Measurements from ENCODE around the gene LSM4. TPM values are rescaled to one million over a fixed set of nuclear protein-coding genes. Genes with fewer than 3 reads are reported as not detected.
"Not testable (repeated sequence)": the region's sequence is repeated elsewhere in the genome, so short reads cannot be mapped to it uniquely, and the experiment has no call there.

LSM4 gene
- 92.9 TPM for total RNA-seq

DNA sequence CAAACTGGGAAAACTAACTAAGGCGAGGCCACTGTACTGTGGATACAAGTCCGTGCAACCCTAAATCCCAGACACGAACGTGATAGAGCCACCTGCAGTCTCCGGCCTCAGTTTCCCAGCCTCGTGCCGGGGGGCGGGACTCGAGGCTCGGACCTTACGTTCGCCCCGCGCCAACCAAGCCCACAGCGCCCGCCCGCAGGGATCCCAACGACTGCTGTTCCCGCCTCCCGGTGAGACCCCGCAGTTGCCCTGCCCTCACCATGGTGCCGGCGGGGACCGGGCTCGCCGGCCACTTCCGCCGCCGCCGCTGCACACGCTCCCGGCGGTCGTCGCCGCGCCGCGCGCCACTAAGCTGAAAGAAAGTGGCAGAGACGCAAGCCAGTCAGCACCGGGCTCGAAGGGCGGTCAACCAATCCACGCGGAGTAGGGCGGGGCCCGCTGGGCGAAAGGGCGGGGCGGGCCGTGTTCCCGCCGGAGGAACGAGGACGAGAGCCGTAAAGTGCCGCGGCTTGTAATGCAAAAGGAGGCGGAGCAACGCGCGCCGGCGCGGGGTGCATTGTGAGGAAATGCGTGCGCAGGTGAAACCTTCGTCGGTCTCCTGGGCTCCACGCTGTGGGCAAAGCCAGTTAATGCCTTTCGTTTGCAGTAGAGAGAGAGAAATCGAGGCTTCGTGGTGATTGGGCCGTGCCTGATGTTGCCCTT lies at the start of gene LSM4:
Gene LSM4 (minus strand): TSS at position 318 of the 702 bp plus-strand sequence. CDS start 56 bp downstream, at position 262.
- peak; percentile 99 for DNase-seq (ENCODE audit: low spot score)

DNA sequence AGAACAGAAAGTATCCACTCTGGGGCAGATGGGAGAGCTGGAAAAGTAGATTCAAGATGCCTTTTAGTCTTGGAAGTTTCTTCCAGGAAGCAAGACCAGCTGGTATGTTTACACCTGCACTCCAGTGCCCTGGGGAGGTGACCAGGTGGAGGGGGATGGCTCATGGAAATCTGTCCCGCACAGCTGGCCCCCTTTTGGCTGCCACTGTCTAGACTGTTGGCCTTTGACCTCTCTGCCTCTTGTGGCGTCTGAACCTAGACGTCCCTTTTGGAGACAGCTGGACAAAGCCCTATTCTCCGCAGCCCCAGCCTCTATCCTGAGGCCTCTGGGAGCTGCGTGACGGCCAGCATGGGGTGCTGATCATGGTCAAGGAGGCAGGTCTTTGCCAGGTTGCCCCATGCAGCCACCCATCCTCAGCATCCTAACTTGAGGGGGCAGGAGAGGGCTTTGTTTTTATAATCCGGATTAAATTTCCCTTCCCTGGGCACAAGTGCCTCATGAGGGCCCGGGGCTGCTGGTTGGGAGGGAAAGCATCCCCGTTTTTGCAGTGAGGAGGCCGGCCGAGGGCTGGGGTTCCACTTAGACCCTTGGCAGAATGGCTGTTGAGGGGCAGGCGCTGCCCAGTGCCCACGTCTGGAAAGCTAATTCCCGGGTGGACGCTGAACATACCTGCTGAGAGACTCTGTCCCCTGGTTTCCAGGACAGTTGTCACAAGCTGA lies 45.8 kb upstream of the LSM4 start:
- DNase-seq (ENCODE audit: low spot score): no peak

DNA sequence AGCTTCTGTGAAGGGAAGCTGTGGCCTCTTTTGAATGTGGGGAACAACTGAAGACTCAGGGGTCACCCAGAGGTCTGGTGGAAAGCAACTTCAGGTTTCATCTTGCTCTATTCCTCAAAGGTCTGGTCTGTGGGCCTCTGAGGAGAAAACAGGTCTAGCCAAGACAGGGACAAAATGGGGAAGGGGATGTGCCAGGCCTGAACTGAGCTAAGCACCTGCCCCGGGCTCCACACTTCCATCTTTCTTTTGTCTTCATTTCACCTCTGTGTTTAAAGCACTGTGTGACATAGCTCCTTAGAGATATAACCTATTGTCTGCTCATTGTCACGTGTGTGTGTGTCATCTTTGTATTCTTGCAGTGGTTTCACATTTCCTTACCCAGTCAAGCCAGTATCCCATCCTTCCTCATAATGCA lies 43.2 kb upstream of the LSM4 start:
- DNase-seq (ENCODE audit: low spot score): no peak

DNA sequence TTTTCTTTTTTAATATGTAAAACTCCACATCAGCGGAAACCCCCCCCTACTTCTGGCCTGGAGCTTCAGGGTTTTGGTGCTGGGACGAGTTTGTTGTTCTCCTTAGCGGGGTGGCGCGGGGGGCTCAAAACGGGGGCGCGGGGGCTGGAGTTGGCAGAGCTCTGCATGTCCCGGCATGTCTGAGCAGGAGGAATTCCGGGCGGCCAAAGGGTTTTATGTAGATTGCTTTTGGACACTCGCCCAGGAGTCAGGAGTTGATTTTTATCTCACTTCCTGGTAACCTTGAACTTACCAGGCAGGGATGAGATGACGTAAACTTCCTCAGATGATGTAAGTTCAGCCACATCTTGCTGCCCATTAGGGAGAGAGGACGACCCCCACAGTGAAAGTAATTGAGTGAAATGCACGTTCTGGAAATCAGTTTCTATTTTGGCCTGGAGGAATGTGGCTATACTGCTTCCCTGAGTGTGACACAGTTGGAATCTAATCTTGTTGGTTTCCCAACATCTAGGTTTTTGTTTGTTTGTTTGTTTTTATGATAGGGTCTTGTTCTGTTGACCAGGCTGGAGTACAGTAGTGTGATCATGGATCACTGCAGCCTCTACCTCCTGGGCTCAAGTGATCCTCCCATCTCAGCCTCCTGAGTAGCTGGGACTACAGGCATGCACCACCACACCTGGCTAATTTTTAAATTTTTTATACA lies 42.1 kb upstream of the LSM4 start:
- peak; percentile 90 for DNase-seq (ENCODE audit: low spot score)

DNA sequence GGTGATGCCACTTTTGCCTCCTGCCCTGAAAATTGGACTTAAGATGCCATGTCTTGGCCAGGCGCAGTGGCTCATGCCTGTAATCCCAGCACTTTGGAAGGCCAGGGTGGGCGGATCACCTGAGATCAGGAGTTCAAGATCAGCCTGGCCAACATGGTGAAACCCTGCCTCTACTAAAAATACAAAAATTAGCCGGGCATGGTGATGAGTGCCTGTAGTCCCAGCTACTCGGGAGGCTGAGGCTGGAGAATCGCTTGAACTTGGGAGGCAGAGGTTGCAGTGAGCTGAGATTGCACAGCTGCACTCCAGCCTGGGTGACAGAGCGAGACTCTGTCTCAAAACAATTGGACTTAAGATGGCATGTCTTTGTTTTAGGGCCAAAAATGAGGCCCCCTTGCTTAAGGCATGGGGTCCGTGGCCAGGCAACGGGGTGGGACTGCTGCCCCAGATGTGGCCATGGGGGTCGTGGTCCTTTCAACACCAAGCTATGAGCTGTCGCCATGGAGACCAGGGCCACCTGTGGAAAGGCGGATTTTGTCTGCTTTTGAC lies 41.5 kb upstream of the LSM4 start:
- not testable (repeated sequence) for DNase-seq (ENCODE audit: low spot score)

DNA sequence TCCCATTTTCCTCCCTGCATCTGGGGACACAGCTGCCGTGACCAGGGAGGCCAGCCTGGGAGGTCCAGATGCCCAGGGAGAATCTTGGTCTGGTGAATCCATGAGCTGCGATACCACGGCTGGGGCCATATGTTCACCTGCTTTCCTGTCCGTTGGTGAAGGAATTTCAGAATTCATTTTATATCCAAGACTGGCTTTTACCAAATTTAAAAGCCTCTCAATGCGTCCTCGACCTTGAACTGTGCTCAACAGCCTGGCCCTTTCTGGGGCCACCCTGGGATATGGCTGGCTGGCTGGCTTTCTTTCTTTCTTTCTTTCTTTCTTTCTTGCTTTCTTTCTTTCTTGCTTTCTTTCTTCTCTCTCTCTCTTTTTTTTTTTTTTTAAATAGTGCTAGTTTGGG lies 40.9 kb upstream of the LSM4 start:
- no peak for DNase-seq (ENCODE audit: low spot score)

DNA sequence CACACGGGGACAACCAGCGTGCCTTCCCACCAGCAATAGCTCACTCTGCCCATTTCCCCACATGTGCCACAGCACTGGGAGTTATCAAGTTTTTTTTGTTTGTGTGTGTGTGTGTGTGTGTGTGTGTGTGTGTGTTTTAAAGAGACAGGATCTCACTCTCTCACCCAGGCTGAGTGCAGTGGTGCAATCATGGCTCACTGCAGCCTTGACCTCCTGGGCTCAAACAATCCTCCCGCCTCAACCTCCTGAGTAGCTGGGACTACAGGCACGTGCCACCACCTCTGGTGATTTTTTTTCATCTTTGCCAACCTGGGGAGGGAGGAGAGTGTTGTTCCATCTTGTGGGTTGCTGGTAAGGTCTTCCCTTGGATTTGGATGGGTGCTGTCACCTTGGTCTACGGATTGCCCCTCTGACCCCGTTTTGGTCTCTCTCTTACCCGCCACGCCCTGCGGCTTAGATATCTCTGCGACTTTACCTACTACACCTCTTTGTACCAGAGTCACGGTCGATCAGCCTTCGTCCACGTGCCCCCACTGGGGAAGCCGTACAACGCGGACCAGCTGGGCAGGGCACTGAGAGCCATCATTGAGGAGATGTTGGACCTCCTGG lies 40.2 kb upstream of the LSM4 start:
- DNase-seq (ENCODE audit: low spot score): no peak

DNA sequence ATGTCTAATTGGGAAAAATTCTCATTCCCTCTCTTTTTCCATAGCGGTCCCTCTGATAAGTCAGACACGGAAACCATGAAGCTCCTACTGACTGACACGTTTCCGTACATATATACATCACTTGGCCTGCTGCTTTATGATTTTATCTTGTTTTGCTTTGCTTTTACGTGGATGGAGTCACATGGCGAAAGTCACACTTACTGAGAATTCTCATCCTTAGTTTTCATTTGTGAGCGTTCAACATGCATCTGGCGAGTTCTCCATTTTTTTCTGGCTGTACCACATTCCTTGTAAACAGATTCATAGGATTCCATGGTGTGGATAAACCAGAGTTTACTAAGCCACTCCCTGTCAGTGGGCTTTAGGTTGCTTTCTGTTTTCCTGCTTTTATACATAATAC lies 38.8 kb upstream of the LSM4 start:
- DNase-seq (ENCODE audit: low spot score): no peak

DNA sequence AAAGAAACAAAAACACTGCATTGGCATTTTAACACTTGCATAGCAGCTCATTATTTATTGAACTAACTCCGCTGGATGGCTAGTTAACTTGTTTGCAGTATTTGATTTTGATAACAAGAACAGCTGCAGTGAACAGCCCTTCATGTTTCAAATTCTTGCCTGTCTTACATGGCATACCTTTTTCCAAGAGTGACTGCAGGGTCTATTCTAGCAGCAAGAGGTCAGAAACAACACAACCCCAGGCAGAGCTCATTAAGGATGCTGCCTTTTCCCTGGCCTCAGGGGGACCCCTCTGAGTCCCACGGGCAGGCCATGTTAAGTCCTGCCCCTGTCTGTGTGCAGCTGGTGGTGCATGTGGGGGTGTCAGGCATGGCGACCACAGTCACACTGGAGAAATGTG lies 34.2 kb upstream of the LSM4 start:
- no peak for DNase-seq (ENCODE audit: low spot score)

DNA sequence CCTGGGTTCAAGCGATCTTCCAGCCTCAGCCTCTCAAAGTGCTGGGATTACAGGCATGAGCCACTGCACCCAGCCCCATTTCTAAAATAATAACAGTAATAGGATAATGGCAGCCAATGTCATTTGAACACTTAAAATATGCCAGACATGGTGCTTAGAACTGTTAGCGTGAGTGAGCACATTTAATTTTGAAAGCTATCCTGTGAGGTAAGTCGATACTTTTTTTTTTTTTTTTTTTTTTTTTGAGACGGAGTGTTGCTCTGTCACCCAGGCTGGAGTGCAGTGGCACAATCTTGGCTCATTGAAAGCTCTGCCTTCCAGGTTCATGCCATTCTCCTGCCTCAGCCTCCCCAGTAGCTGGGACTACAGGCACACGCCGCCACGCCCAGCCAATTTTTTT lies 31.9 kb upstream of the LSM4 start:
- DNase-seq (ENCODE audit: low spot score): not testable (repeated sequence)

DNA sequence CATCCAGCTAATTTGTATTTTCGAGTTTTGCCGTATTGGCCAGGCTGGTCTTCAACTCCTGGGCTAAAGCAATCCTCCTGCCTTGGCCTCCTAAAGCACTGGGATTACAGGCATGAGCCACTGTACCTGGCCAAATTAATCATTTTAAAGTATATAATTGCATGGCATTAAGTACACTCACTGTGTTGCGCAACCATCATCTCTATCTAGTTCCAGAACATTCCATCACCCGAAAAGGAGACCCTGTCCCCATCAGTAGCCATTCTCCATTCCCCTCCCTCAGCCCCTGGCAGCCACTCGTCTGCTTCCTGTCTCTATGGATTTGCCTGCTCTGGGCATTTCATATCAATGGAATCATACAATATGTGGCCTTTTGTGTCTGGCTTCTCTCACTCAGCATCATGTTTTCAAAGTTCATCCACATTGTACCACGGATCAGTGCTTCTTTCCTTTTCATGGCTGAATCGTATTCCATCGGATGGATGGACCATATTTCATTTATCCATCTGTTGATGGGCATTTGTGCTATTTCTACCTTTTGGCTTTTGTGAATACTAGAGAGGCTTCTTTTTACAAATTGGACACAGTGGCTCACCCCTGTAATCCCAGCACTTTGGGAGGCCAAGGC lies 30.6 kb upstream of the LSM4 start:
- no peak for DNase-seq (ENCODE audit: low spot score)

DNA sequence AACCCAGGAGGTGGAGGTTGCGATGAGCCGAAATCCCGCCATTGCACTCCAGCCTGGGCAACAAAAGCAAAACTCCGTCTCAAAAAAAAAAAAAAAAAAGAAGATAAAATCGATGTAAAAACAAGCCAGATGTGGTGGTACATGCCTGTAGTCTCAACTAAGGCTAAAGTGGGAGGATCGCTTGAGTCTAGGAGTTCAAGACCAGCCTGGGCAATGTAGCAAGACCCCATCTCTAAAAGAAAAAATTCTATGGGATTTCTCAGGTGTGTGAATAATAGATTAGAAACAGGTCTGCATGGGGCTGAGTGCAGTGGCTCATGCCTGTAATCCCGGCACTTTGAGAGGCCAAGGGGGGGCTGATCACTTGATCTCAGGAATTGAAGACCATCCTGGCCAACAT lies 28.7 kb upstream of the LSM4 start:
- DNase-seq (ENCODE audit: low spot score): no peak

DNA sequence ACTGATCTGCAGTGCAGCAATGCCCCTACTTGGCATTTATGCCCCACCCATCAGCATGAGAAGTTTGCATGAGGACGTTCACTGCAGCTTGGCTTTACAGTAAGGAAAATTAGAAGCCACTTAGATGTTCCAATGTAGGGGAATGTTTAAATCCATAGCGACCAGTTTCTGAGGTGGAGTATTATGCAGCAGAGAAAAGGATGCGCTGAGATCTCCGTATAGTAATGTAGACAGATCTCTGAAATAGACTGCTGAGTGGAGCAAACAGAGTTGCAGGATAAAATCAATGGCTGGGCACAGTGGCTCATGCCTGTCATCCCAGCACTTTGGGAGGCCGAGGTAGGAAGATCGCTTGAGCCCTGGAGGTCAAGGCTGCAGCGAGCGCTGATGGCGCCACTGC lies 27.6 kb upstream of the LSM4 start:
- no peak for DNase-seq (ENCODE audit: low spot score)

DNA sequence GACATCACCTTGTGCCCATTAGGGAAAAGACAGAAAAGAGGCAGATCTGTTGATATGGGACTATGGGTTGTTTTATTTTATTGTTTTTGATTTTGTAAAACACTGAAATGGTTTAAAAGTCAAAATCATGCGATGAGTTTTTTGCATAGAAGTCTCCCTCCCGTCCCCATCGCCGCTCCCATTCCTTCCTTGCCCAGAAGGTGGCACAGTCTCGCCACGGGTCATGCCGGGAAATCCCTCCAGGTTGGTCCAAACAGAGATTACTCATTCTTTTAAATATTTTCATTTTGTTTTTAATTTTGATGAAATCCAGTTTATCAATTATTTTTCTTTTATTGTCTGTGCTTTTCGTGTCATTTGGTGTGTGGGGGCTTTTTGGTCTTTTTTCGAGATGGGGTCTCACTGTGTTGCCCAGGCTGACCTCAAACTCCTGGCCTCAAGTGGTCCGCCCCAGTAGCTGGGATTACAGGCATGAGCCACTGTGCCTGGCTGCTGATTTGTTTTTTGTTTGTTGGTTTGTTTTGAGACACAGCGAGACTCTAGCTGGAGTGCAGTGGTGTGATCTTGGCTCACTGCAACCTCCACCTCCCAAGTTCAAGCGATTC lies 26.8 kb upstream of the LSM4 start:
- DNase-seq (ENCODE audit: low spot score): peak; percentile 53

DNA sequence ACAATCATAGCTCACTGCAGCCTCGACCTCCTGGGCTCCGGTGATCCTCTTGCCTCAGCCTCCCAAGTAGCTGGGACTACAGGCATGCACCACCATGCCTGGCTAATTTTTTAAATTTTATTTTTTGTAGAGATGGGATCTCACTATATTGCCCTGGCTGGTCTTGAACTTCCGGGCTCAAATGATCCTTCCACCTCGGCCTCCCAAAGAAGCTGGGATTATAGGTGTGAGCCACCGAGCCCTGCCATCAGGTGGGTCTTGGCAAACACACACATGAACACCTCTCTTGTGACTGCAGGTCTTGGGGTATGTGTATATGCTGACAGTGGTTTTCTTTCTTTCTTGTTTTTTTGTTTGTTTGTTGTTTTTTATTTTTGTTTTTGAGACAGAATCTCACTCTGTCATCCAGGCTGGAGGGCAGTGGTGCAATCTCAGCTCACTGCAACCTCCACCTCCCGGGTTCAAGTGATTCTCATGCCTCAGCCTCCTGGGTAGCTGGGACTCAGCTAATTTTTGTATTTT lies 26.0 kb upstream of the LSM4 start:
- not testable (repeated sequence) for DNase-seq (ENCODE audit: low spot score)

DNA sequence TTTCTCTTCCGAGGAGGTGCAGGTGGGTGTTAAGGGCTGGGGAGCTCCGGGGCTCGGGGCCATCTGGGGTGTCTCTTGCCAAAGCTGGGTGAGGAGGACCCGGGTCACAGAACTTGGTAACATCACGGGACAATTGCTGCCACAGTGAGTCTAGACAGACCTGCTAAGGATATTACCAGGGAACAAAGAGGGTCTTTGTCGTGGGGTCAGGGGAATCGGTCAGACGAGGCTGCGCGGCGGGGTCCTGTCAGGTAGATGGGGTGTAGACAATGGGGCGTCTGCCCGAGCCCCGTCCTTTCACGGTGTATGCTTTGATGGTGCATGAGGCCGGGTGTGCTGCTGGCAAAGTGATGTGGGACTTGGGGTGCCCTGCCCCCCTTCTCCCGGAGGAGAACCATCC lies 25.3 kb upstream of the LSM4 start:
- no peak for DNase-seq (ENCODE audit: low spot score)

DNA sequence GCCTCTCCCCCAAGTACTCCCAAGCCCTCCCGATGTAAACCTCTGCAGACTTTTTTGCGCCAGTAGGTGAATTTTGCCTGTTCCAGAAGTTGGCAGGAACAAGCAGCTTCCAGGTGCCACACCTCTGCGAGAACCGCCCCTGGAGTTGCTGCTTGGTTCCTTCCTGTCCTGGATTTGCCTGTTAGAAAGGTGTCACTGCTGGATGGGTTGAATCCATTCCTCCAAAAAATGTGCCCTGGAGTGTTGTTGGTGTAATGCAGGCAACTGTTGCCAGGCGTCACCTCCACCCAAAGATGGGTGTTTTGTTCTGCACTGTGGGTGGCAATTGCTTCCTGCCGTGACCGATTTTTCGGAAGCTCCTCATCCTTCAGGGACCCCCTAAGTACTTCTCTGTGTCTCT lies 23.2 kb upstream of the LSM4 start:
- no peak for DNase-seq (ENCODE audit: low spot score)

DNA sequence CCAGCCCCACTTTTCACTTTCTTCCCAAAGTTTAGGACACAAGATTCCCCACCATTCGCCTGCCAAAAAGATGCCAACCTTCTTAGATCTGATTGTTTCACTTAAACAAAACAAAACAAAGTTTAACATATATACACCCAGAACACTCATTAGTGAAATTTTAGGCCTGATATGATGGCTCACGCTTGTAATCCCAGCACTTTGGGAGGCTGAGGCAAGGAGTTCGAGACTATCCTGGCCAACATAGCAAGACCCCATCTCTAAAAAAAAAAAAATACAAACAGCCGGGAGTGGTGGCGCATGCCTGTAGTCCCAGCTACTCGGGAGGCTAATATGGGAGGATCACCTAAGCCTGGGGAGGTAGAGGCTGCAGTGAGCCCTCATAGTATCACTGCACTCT lies 22.4 kb upstream of the LSM4 start:
- DNase-seq (ENCODE audit: low spot score): no peak

DNA sequence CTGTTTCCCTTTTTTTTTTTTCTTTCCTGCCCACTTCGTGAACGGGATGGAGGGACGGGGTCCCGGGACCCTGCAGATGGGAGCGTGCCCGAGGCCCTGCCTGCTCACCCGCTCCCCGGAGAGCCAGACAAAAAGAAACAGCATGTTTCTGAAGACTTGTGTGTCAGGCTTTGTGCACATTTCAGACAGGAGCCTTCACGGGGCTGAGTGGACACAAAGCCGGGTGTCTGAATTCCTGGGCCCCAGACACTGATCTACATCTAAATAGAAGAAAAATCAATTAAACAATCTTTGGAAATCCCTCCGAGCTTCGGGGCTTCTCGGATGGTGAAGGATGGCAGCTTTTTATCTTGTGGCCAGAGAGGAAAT lies 21.7 kb upstream of the LSM4 start:
- DNase-seq (ENCODE audit: low spot score): no peak

DNA sequence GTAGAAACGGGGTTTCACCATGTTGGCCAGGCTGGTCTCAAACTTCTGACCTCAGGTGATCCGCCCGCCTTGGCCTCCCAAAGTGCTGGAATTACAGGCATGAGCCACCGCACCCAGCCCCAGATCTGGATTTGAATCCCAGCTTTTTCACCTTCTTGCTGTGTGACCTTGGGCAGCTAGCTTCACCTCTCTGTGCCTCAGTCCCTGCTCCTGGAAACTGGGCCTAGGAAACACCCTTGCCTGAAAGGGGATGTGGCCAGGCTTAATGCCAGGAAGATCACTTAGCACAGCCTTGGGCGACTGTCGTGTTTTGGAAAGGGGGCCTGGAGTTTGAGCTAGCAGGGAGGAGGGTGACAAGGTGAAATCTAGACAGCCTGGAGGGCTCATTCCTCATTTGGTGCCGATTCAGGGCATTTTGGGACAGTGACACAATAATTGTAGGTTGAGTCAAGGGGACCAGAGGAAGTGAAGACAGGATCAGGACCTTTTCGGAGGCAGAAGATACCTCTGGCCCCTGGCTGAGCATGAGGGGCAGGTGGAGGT lies 19.3 kb upstream of the LSM4 start:
- DNase-seq (ENCODE audit: low spot score): no peak
